MM.1S (cell line): ENCODE data around the gene ALLC.

Experiments used
- DNase-seq: peaks from one replicate; pipeline ENCODE4 v3.0.0-alpha.2; 2015
- H2AFZ ChIP-seq: fragments of 300-600 bp; sonication (generic); 2 replicates; pipeline ENCODE4 v1.6.0; 2016; ENCODE audit warnings: antibody characterized with exemption, low read length
- H3F3A ChIP-seq: fragments of 300-600 bp; sonication (generic); 2 replicates; pipeline ENCODE4 v1.6.1; 2016; ENCODE audit warnings: mild to moderate bottlenecking, antibody characterized with exemption, low read length, moderate library complexity, mixed read lengths; ENCODE audit not compliant: insufficient read depth
- H3K27ac ChIP-seq: fragments of 300-600 bp; sonication (generic); 2 replicates; pipeline ENCODE4 v1.5.1; 2016; ENCODE audit warnings: mild to moderate bottlenecking, low read length
- H3K27me3 ChIP-seq: fragments of 300-600 bp; sonication (generic); replicated peaks from 2 replicates; pipeline ENCODE4 v1.6.0; 2016; ENCODE audit warnings: low read length; ENCODE audit not compliant: insufficient read depth
- H3K36me3 ChIP-seq: fragments of 300-600 bp; sonication (generic); replicated peaks from 2 replicates; pipeline ENCODE4 v1.6.1; 2016; ENCODE audit warnings: mild to moderate bottlenecking, low read length, mixed read lengths; ENCODE audit not compliant: insufficient read depth
- H3K4me1 ChIP-seq: fragments of 300-600 bp; sonication (generic); 2 replicates; pipeline ENCODE4 v1.6.1; 2016; ENCODE audit warnings: low read length, mixed read lengths
- H3K4me2 ChIP-seq: fragments of 300-600 bp; sonication (generic); 2 replicates; pipeline ENCODE4 v1.6.0; 2016; ENCODE audit warnings: low read depth, low read length
- H3K4me3 ChIP-seq: fragments of 300-600 bp; sonication (generic); 2 replicates; pipeline ENCODE4 v1.5.1; 2016; ENCODE audit warnings: low read length, mixed read lengths
- H3K79me2 ChIP-seq: fragments of 300-600 bp; sonication (generic); 2 replicates; pipeline ENCODE4 v1.6.1; 2016; ENCODE audit warnings: mixed run types, low read length, mixed read lengths
- H3K9ac ChIP-seq: fragments of 300-600 bp; sonication (generic); 2 replicates; pipeline ENCODE4 v1.6.1; 2016; ENCODE audit warnings: low read length, mixed read lengths
- H3K9me2 ChIP-seq: fragments of 300-600 bp; sonication (generic); replicated peaks from 2 replicates; pipeline ENCODE4 v1.6.1; 2016; ENCODE audit warnings: mild to moderate bottlenecking, low read length, mixed read lengths; ENCODE audit not compliant: insufficient read depth
- H3K9me3 ChIP-seq: fragments of 300-600 bp; sonication (generic); replicated peaks from 2 replicates; pipeline ENCODE4 v1.6.1; 2016; ENCODE audit warnings: mild to moderate bottlenecking, low read length, mixed read lengths; ENCODE audit not compliant: insufficient read depth
- H4K20me1 ChIP-seq: fragments of 300-600 bp; sonication (generic); 2 replicates; pipeline ENCODE4 v1.6.1; 2016; ENCODE audit warnings: mild to moderate bottlenecking, low read length, moderate library complexity, mixed read lengths; ENCODE audit not compliant: insufficient read depth
- EZH2 ChIP-seq: fragments of 300-600 bp; sonication (generic); optimal IDR thresholded peaks from 2 replicates; pipeline ENCODE3; 2017; ENCODE audit warnings: low read depth, mild to moderate bottlenecking, antibody characterized with exemption, low read length, mixed read lengths
- EZH2phosphoT487 ChIP-seq: fragments of 300-600 bp; sonication (generic); IDR thresholded peaks from 2 replicates; pipeline ENCODE4 v1.6.1; 2018; ENCODE audit warnings: antibody characterized with exemption, low read length
- TF ChIP-seq, protein P1 (sequence below): fragments of 300-600 bp; sonication (generic); IDR thresholded peaks from 2 replicates; pipeline ENCODE4 v1.5.1; 2016; ENCODE audit warnings: antibody characterized with exemption, low read length, mixed read lengths

ALLC gene

DNA sequence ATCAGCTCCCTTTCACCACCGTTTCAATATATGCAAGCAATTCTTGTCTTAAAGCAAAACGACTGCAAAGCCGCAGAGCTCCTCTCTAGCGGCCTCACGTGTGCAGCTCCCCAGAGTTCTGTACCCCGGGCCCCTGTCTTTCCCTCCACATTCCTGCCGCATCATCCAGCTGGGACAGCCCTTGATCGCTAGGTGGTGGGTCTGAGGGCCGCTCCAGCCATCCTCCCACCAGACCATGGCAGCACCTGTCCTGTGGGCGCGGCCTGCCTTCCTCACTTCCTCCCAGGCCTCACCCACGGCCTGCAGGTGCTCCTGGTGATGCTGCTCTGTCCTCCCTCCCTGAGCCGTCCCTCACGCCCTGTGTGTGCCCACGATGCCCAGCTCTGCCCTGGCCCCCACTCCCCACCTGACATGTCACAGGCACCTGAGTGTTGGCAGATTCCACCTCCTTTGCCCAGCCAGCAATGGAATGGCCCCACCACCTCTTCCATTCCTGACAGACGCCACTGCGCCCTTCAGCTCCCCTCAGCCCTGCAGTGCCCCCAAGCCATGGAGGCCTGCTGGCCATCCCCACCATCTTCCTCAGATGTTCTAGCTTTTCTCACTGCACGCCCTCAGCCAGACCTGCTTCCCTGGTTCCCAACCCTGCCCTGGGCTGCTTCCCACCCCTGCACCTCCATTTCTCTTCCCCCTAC, 15.3 kb upstream of the ALLC start:
- Histone ChIP-seq H3K9me3 (no peaks in the 10 kb centered on the region), H3K4me2 (no peak overlapping the region), H3K27ac (no peak overlapping the region), H3K4me1 (no peaks in the 10 kb centered on the region), H4K20me1 (no peaks in the 10 kb centered on the region), H3K27me3 (no peaks in the 10 kb centered on the region), H3K4me3 (no peak overlapping the region), H2AFZ (no peak overlapping the region), H3K9ac (no peak overlapping the region), H3K36me3 (no peaks in the 10 kb centered on the region), H3K79me2 (no peaks in the 10 kb centered on the region), H3K9me2 (no peaks in the 10 kb centered on the region), H3F3A (no peaks in the 10 kb centered on the region)
- TF ChIP-seq EZH2 (no peak), EZH2phosphoT487 (no peak)
- TF ChIP-seq, protein P1, sequence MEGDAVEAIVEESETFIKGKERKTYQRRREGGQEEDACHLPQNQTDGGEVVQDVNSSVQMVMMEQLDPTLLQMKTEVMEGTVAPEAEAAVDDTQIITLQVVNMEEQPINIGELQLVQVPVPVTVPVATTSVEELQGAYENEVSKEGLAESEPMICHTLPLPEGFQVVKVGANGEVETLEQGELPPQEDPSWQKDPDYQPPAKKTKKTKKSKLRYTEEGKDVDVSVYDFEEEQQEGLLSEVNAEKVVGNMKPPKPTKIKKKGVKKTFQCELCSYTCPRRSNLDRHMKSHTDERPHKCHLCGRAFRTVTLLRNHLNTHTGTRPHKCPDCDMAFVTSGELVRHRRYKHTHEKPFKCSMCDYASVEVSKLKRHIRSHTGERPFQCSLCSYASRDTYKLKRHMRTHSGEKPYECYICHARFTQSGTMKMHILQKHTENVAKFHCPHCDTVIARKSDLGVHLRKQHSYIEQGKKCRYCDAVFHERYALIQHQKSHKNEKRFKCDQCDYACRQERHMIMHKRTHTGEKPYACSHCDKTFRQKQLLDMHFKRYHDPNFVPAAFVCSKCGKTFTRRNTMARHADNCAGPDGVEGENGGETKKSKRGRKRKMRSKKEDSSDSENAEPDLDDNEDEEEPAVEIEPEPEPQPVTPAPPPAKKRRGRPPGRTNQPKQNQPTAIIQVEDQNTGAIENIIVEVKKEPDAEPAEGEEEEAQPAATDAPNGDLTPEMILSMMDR = no peak
- no peak for DNase-seq

DNA sequence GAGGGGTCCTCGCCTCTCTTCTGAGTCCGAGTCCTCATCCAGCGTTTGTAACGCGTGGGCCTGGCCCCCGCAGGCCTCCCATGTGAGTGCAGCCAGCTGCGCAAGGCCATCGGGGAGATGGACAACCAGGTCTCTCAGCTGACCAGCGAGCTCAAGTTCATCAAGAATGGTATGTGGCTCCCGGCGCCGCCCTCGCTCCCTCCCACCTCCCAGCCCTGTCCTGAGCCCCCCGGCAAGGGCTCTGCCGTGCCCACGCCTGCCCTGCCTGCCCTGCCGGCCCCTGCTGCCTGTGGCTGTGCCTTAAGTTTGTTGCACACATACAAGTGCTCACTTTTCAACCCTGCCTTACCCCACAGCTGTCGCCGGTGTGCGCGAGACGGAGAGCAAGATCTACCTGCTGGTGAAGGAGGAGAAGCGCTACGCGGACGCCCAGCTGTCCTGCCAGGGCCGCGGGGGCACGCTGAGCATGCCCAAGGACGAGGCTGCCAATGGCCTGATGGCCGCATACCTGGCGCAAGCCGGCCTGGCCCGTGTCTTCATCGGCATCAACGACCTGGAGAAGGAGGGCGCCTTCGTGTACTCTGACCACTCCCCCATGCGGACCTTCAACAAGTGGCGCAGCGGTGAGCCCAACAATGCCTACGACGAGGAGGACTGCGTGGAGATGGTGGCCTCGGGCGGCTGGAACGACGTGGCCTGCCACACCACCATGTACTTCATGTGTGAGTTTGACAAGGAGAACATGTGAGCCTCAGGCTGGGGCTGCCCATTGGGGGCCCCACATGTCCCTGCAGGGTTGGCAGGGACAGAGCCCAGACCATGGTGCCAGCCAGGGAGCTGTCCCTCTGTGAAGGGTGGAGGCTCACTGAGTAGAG, 14.4 kb upstream of the ALLC start:
- Histone ChIP-seq H3K79me2 (no peaks in the 10 kb centered on the region), H3K27ac (no peak overlapping the region), H3K27me3 (no peaks in the 10 kb centered on the region), H3K9ac (no peak overlapping the region), H2AFZ (no peak overlapping the region), H3F3A (no peaks in the 10 kb centered on the region), H3K36me3 (no peaks in the 10 kb centered on the region), H3K4me2 (no peak overlapping the region), H3K9me3 (no peaks in the 10 kb centered on the region), H4K20me1 (no peaks in the 10 kb centered on the region), H3K9me2 (no peaks in the 10 kb centered on the region), H3K4me1 (no peaks in the 10 kb centered on the region), H3K4me3 (no peak overlapping the region)
- TF ChIP-seq EZH2phosphoT487 = no peak
- TF ChIP-seq EZH2 = no peak
- TF ChIP-seq, protein P1 = no peak
- no peak for DNase-seq

DNA sequence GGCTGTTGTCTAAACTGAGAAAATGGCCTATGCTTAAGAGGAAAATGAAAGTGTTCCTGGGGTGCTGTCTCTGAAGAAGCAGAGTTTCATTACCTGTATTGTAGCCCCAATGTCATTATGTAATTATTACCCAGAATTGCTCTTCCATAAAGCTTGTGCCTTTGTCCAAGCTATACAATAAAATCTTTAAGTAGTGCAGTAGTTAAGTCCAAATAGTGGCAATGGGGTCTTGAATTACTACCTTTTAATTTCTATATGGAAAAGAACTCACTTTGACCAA, 13.8 kb upstream of the ALLC start:
- Histone ChIP-seq H3F3A (no peaks in the 10 kb centered on the region), H3K27ac (no peak overlapping the region), H3K36me3 (no peaks in the 10 kb centered on the region), H3K9me2 (no peaks in the 10 kb centered on the region), H3K4me1 (no peaks in the 10 kb centered on the region), H2AFZ (no peak overlapping the region), H3K79me2 (no peaks in the 10 kb centered on the region), H4K20me1 (no peaks in the 10 kb centered on the region), H3K9me3 (no peaks in the 10 kb centered on the region), H3K4me3 (no peak overlapping the region), H3K27me3 (no peaks in the 10 kb centered on the region), H3K4me2 (no peak overlapping the region), H3K9ac (no peak overlapping the region)
- no peak for DNase-seq
- TF ChIP-seq, protein P1 = no peak
- TF ChIP-seq EZH2phosphoT487 (no peak), EZH2 (no peak)
